ENCODE measurements around the gene TNS3. TPM values are rescaled to one million over a fixed set of nuclear protein-coding genes. Genes with fewer than 3 reads are reported as not detected.

TNS3 gene
- total RNA-seq, 1 experiment from 2014 or later = 9.5 TPM

DNA sequence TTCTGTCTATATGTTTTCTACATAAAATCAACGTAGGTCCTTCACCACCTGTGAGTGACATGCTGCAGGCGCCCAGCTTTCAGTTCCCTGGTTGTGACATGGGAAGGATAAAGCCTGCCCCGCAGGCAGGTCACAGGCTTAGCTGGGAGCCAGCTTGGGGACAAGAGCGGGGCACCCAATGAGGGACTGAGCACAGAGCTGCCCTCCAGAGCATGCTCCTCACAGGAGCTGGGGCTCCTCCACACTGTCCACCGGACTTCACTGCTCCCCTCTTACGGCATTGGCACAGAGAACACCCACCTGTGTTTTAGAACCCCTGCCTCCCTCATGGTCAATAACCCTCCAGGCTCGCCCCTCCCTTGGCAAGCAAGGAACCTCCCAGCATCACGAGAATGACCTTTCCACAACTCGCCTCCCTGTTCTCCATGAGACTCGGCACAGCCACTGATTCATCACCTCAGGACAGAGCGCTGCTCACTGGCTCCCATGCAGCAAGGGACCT, 187.1 kb downstream of the TNS3 start:
- H4K20me1 ChIP-seq (ENCODE audit: control insufficient read depth, insufficient read depth, insufficient read length) = no peaks in the 10 kb centered on the region

More for the DNA sequence above, 187.1 kb downstream of the TNS3 start:
- H2AK5ac ChIP-seq (ENCODE audit: insufficient read length, low read length) = no peak overlapping the region
- no CpG with 5 or more reads among the region's 11 CpGs for WGBS (ENCODE audit: extremely low coverage, insufficient read length, low lambda C conversion rate)
- Mint-ChIP-seq H3K4me3 (no peak overlapping the region), H3K27me3 (ENCODE audit: low read depth) (no peaks in the 10 kb centered on the region), H3K36me3 (ENCODE audit: insufficient read depth in 1 of 3, low read depth in 3 of 3) (peaks cover 4 to 14% (median 9%) of the 10 kb centered on the region in 3 experiments; a peak in 5 of 7 replicates), H3K4me1 (no peaks in the 10 kb centered on the region), H3K27ac (no peak overlapping the region), H3K9me3 (no peaks in the 10 kb centered on the region)
- H2BK12ac ChIP-seq (ENCODE audit: insufficient read length, low read depth, low read length) = no peak overlapping the region
- H2BK5ac ChIP-seq (ENCODE audit: insufficient read length, low read length) = no peak overlapping the region
- no peak overlapping the region for H2BK120ac ChIP-seq (ENCODE audit: low read depth, low read length, poor library complexity, severe bottlenecking)
- no peaks in the 10 kb centered on the region for H3K4me1 ChIP-seq (ENCODE audit: insufficient read depth, low read length)
- H3K27ac ChIP-seq (ENCODE audit: insufficient read length, low read depth, low read length) = no peak overlapping the region
- no peak overlapping the region for H2BK15ac ChIP-seq (ENCODE audit: low read depth, low read length)
- no peaks in the 10 kb centered on the region for H3K27me3 ChIP-seq (ENCODE audit: insufficient read depth, low read length)
- no peaks in the 10 kb centered on the region for H3K79me2 ChIP-seq (ENCODE audit: insufficient read depth, low read length)
- no peak overlapping the region for H3K56ac ChIP-seq (ENCODE audit: insufficient read length, low read depth, low read length)
- no peak overlapping the region for H2AFZ ChIP-seq (ENCODE audit: low read length)
- no peaks in the 10 kb centered on the region for H3K79me1 ChIP-seq (ENCODE audit: insufficient read depth, low read depth, low read length, poor library complexity, severe bottlenecking)
- H4K8ac ChIP-seq (replicated peaks; ENCODE audit: insufficient read length, low read depth, low read length) = no peak overlapping the region
- no peaks in the 10 kb centered on the region for H3K9me3 ChIP-seq (ENCODE audit: control insufficient read depth, low read depth, low read length)
- no peak overlapping the region for H3K9ac ChIP-seq (ENCODE audit: extremely low read depth, insufficient read length, low read length)
- H3K14ac ChIP-seq (ENCODE audit: insufficient read depth, low read length) = no peak overlapping the region; the same call in 1 of the 2 replicates
- no peak overlapping the region for H4K5ac ChIP-seq (ENCODE audit: insufficient read length, low read depth, low read length)
- H3K18ac ChIP-seq (ENCODE audit: insufficient read length, low read depth, low read length) = no peak overlapping the region
- H2BK20ac ChIP-seq (ENCODE audit: low read depth, low read length, poor library complexity, severe bottlenecking) = no peak overlapping the region
- H3K4me2 ChIP-seq (ENCODE audit: insufficient read depth, insufficient read length, low read length) = no peak overlapping the region
- no peak for DNase-seq
- no peak overlapping the region for H4K91ac ChIP-seq (ENCODE audit: insufficient read length, low read depth, low read length)
- H3T11ph ChIP-seq (ENCODE audit: low read length) = no peak overlapping the region
- TF ChIP-seq, protein P1, sequence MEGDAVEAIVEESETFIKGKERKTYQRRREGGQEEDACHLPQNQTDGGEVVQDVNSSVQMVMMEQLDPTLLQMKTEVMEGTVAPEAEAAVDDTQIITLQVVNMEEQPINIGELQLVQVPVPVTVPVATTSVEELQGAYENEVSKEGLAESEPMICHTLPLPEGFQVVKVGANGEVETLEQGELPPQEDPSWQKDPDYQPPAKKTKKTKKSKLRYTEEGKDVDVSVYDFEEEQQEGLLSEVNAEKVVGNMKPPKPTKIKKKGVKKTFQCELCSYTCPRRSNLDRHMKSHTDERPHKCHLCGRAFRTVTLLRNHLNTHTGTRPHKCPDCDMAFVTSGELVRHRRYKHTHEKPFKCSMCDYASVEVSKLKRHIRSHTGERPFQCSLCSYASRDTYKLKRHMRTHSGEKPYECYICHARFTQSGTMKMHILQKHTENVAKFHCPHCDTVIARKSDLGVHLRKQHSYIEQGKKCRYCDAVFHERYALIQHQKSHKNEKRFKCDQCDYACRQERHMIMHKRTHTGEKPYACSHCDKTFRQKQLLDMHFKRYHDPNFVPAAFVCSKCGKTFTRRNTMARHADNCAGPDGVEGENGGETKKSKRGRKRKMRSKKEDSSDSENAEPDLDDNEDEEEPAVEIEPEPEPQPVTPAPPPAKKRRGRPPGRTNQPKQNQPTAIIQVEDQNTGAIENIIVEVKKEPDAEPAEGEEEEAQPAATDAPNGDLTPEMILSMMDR (conservative IDR thresholded peaks at IDR 0.05) = no peak
- no peaks in the 10 kb centered on the region for H3K23me2 ChIP-seq (ENCODE audit: insufficient read length, low read depth, low read length, poor library complexity, severe bottlenecking)
- no peak overlapping the region for H3K4ac ChIP-seq (ENCODE audit: low read depth, low read length)
- H3K23ac ChIP-seq (ENCODE audit: insufficient read length, low read depth, low read length) = no peak overlapping the region
